WTC11 (cell line): ENCODE data around the gene MAP4K1. TPM values are rescaled to one million over a fixed set of nuclear protein-coding genes. Genes with fewer than 3 reads are reported as not detected.

ENCODE experiments used
- ATAC-seq: fragments of 200-7000 bp; cut with Tn5 transposase; 2 replicates; pipeline ENCODE4 v1.10.0; 2021; ENCODE audit warnings: mild to moderate bottlenecking, moderate library complexity
- CTCF ChIA-PET: fragments of 300-600 bp; sonication (Branson Sonifier 250); formaldehyde crosslinking; loops from one replicate; lab custom pipeline; 2021; ENCODE audit warnings: antibody characterized with exemption; lab: Charles Lee
- POLR2A ChIA-PET: fragments of 350-600 bp; sonication (Branson Sonifier 250); formaldehyde crosslinking; loops from one replicate; lab custom pipeline; 2021; ENCODE audit warnings: antibody characterized with exemption; lab: Charles Lee
- DNase-seq: peaks from one replicate; pipeline ENCODE4 v3.0.0; 2021; ENCODE audit warnings: low spot score
- H3K27ac Mint-ChIP-seq: 2 replicates; pipeline ENCODE4 v1.8.0; 2021; ENCODE audit warnings: mixed read lengths
- H3K27me3 Mint-ChIP-seq: 2 replicates; pipeline ENCODE4 v1.8.0; 2021; ENCODE audit warnings: low read depth, mild to moderate bottlenecking, moderate library complexity, mixed read lengths
- H3K36me3 Mint-ChIP-seq: 2 replicates; pipeline ENCODE4 v1.8.0; 2021; ENCODE audit warnings: mixed read lengths
- H3K4me1 Mint-ChIP-seq: 2 replicates; pipeline ENCODE4 v1.8.0; 2022; ENCODE audit warnings: mixed read lengths
- H3K4me3 Mint-ChIP-seq: 2 replicates; pipeline ENCODE4 v1.8.0; 2021; ENCODE audit warnings: mild to moderate bottlenecking, moderate library complexity, mixed read lengths
- H3K9me3 Mint-ChIP-seq: 2 replicates; pipeline ENCODE4 v1.8.0; 2021; ENCODE audit warnings: mixed read lengths
- ATF1 ChIP-seq: sonication (generic); formaldehyde crosslinking; IDR thresholded peaks from 2 replicates; pipeline ENCODE4 v1.8.1; 2023; ENCODE audit warnings: mild to moderate bottlenecking, moderate library complexity, missing genetic modification reagents
- CDX4 ChIP-seq: fragments of 250-450 bp; sonication (Bioruptor Pico); IDR thresholded peaks from 2 replicates; pipeline ENCODE4 v1.9.0; 2021; ENCODE audit warnings: moderate library complexity, mild to moderate bottlenecking, inconsistent platforms, borderline replicate concordance
- CREM ChIP-seq: sonication (generic); formaldehyde crosslinking; IDR thresholded peaks from 2 replicates; pipeline ENCODE4 v1.8.1; 2022; ENCODE audit warnings: mild to moderate bottlenecking, missing genetic modification reagents, moderate library complexity
- EMX1 ChIP-seq: fragments of 250-450 bp; sonication (Bioruptor Pico); IDR thresholded peaks from 2 replicates; pipeline ENCODE4 v1.8.0; 2021; ENCODE audit warnings: mild to moderate bottlenecking
- ETV6 ChIP-seq: sonication (generic); formaldehyde crosslinking; IDR thresholded peaks from 2 replicates; pipeline ENCODE4 v1.8.1; 2022; ENCODE audit warnings: mild to moderate bottlenecking, missing genetic modification reagents
- GRHL2 ChIP-seq: fragments of 250-450 bp; sonication (Bioruptor Pico); IDR thresholded peaks from 2 replicates; pipeline ENCODE4 v1.8.0; 2022; ENCODE audit warnings: mild to moderate bottlenecking, moderate library complexity; ENCODE audit not compliant: insufficient replicate concordance, severe bottlenecking
- IRF2 ChIP-seq: sonication (generic); formaldehyde crosslinking; IDR thresholded peaks from 2 replicates; pipeline ENCODE4 v1.8.0; 2022; ENCODE audit warnings: low read depth, missing genetic modification reagents, borderline replicate concordance
- MXD4 ChIP-seq: fragments of 250-450 bp; sonication (Bioruptor Pico); IDR thresholded peaks from 2 replicates; pipeline ENCODE4 v1.8.0; 2021; ENCODE audit warnings: mild to moderate bottlenecking, moderate library complexity, borderline replicate concordance
- NR3C1 ChIP-seq: sonication (generic); formaldehyde crosslinking; conservative IDR thresholded peaks from 2 replicates; pipeline ENCODE4 v1.8.1; 2023; ENCODE audit warnings: low read depth, mild to moderate bottlenecking, missing genetic modification reagents
- OVOL2 ChIP-seq: fragments of 250-450 bp; sonication (Bioruptor Pico); IDR thresholded peaks from 2 replicates; pipeline ENCODE4 v1.9.0; 2021; ENCODE audit warnings: mild to moderate bottlenecking, borderline replicate concordance
- RORB ChIP-seq: fragments of 250-450 bp; sonication (Bioruptor Pico); IDR thresholded peaks from 2 replicates; pipeline ENCODE4 v1.9.0; 2021; ENCODE audit warnings: mild to moderate bottlenecking
- SMAD3 ChIP-seq: sonication (generic); formaldehyde crosslinking; IDR thresholded peaks from 2 replicates; pipeline ENCODE4 v1.8.0; 2022; ENCODE audit warnings: missing genetic modification reagents, mild to moderate bottlenecking, borderline replicate concordance
- SMAD4 ChIP-seq: sonication (generic); formaldehyde crosslinking; IDR thresholded peaks from 2 replicates; pipeline ENCODE4 v1.8.0; 2022; ENCODE audit warnings: mild to moderate bottlenecking, missing genetic modification reagents
- ZNF416 ChIP-seq: fragments of 250-450 bp; sonication (Bioruptor Pico); IDR thresholded peaks from 2 replicates; pipeline ENCODE4 v1.9.0; 2021; ENCODE audit warnings: mild to moderate bottlenecking, inconsistent platforms
- ZNF425 ChIP-seq: fragments of 250-450 bp; sonication (Bioruptor Pico); conservative IDR thresholded peaks from 2 replicates; pipeline ENCODE4 v1.9.0; 2021; ENCODE audit warnings: mild to moderate bottlenecking
- total RNA-seq: library from RNA; stranded (reverse); gene quantifications from 3 replicates; pipeline ENCODE4 v1.2.3, GENCODE V29; 2021
- TF ChIP-seq, protein P1 (sequence below): sonication (generic); formaldehyde crosslinking; IDR thresholded peaks from 2 replicates; pipeline ENCODE4 v1.8.0; 2023; ENCODE audit warnings: mild to moderate bottlenecking, missing genetic modification reagents
- TF ChIP-seq, protein P2 (sequence below): sonication (generic); formaldehyde crosslinking; IDR thresholded peaks from 2 replicates; pipeline ENCODE4 v1.8.0; 2023; ENCODE audit warnings: missing genetic modification reagents, mild to moderate bottlenecking, borderline replicate concordance
- TF ChIP-seq, protein P3 (sequence below): sonication (generic); formaldehyde crosslinking; IDR thresholded peaks from 2 replicates; pipeline ENCODE4 v1.8.1; 2023; ENCODE audit warnings: mild to moderate bottlenecking, missing genetic modification reagents

Gene MAP4K1
- total RNA-seq, 1 experiment from 2014 or later, result 14.0 TPM

GRCh38 chr19:38624822-38625221 lies 7.1 kb upstream of the MAP4K1 start:
- H3K4me1 Mint-ChIP-seq, result peaks cover 24% of the 10 kb centered on the region
- ChIA-PET CTCF (interaction anchor here (0.7 to 1.7 kb wide), 2 partner anchors 10 to 12 kb away, joined by 3 to 5 read pairs; no protein-coding TSS in a partner anchor), POLR2A (no interaction called here)
- H3K27me3 Mint-ChIP-seq, result no peaks in the 10 kb centered on the region
- DNase-seq, result no peak
- H3K27ac Mint-ChIP-seq, result no peak overlapping the region
- TF ChIP-seq ETV6 (CRISPR knock-in tag) (no peak), MXD4 (no peak), NR3C1 (CRISPR knock-in tag) (no peak)
- TF ChIP-seq, protein P1, sequence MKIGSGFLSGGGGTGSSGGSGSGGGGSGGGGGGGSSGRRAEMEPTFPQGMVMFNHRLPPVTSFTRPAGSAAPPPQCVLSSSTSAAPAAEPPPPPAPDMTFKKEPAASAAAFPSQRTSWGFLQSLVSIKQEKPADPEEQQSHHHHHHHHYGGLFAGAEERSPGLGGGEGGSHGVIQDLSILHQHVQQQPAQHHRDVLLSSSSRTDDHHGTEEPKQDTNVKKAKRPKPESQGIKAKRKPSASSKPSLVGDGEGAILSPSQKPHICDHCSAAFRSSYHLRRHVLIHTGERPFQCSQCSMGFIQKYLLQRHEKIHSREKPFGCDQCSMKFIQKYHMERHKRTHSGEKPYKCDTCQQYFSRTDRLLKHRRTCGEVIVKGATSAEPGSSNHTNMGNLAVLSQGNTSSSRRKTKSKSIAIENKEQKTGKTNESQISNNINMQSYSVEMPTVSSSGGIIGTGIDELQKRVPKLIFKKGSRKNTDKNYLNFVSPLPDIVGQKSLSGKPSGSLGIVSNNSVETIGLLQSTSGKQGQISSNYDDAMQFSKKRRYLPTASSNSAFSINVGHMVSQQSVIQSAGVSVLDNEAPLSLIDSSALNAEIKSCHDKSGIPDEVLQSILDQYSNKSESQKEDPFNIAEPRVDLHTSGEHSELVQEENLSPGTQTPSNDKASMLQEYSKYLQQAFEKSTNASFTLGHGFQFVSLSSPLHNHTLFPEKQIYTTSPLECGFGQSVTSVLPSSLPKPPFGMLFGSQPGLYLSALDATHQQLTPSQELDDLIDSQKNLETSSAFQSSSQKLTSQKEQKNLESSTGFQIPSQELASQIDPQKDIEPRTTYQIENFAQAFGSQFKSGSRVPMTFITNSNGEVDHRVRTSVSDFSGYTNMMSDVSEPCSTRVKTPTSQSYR (CRISPR knock-in tag), result no peak
- no peaks in the 10 kb centered on the region for H3K9me3 Mint-ChIP-seq
- no peak for ATAC-seq
- H3K4me3 Mint-ChIP-seq, result no peak overlapping the region
- H3K36me3 Mint-ChIP-seq, result peaks cover 71% of the 10 kb centered on the region

- DNase-seq, result no peak
- POLR2A ChIA-PET, result interaction anchor here (0.7 to 2.6 kb wide), 8 partner anchors 15 to 250 kb away, joined by 3 to 28 read pairs (median 4); partner anchors contain the start of gene ACTN4
- ATAC-seq, result peak; percentile 5; the same call in 1 of the 2 replicates
Measured at GRCh38 chr19:38619361-38620174, 1.8 kb upstream of the MAP4K1 start.

More at GRCh38 chr19:38619361-38620174, 1.8 kb upstream of the MAP4K1 start:
- peak overlapping the region; percentile 100 for H3K4me3 Mint-ChIP-seq
- H3K27ac Mint-ChIP-seq, result peak overlapping the region; percentile 99
- H3K4me1 Mint-ChIP-seq, result peaks cover 45% of the 10 kb centered on the region
- CTCF ChIA-PET, result interaction anchor here (0.6 to 2.4 kb wide), 18 partner anchors 15 to 323 kb away, joined by 3 to 32 read pairs (median 5); partner anchors contain the start of genes ACTN4, FAM98C, GGN and MRPS12
- H3K9me3 Mint-ChIP-seq, result no peaks in the 10 kb centered on the region
- no peaks in the 10 kb centered on the region; the same call in 1 of the 2 replicates for H3K27me3 Mint-ChIP-seq
- TF ChIP-seq ZNF425 (CRISPR knock-in tag) (no peak), IRF2 (CRISPR knock-in tag) (no peak), ATF1 (no peak), CREM (CRISPR knock-in tag) (no peak), ZNF416 (CRISPR knock-in tag) (no peak), SMAD3 (no peak), SMAD4 (CRISPR knock-in tag) (no peak), GRHL2 (CRISPR knock-in tag) (no peak), EMX1 (CRISPR knock-in tag) (no peak), CDX4 (CRISPR knock-in tag) (no peak), OVOL2 (no peak), RORB (no peak)
- TF ChIP-seq, protein P2, sequence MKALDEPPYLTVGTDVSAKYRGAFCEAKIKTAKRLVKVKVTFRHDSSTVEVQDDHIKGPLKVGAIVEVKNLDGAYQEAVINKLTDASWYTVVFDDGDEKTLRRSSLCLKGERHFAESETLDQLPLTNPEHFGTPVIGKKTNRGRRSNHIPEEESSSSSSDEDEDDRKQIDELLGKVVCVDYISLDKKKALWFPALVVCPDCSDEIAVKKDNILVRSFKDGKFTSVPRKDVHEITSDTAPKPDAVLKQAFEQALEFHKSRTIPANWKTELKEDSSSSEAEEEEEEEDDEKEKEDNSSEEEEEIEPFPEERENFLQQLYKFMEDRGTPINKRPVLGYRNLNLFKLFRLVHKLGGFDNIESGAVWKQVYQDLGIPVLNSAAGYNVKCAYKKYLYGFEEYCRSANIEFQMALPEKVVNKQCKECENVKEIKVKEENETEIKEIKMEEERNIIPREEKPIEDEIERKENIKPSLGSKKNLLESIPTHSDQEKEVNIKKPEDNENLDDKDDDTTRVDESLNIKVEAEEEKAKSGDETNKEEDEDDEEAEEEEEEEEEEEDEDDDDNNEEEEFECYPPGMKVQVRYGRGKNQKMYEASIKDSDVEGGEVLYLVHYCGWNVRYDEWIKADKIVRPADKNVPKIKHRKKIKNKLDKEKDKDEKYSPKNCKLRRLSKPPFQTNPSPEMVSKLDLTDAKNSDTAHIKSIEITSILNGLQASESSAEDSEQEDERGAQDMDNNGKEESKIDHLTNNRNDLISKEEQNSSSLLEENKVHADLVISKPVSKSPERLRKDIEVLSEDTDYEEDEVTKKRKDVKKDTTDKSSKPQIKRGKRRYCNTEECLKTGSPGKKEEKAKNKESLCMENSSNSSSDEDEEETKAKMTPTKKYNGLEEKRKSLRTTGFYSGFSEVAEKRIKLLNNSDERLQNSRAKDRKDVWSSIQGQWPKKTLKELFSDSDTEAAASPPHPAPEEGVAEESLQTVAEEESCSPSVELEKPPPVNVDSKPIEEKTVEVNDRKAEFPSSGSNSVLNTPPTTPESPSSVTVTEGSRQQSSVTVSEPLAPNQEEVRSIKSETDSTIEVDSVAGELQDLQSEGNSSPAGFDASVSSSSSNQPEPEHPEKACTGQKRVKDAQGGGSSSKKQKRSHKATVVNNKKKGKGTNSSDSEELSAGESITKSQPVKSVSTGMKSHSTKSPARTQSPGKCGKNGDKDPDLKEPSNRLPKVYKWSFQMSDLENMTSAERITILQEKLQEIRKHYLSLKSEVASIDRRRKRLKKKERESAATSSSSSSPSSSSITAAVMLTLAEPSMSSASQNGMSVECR (CRISPR knock-in tag), result no peak
- TF ChIP-seq, protein P3, sequence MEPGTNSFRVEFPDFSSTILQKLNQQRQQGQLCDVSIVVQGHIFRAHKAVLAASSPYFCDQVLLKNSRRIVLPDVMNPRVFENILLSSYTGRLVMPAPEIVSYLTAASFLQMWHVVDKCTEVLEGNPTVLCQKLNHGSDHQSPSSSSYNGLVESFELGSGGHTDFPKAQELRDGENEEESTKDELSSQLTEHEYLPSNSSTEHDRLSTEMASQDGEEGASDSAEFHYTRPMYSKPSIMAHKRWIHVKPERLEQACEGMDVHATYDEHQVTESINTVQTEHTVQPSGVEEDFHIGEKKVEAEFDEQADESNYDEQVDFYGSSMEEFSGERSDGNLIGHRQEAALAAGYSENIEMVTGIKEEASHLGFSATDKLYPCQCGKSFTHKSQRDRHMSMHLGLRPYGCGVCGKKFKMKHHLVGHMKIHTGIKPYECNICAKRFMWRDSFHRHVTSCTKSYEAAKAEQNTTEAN, result no peak
- TF ChIP-seq, protein P1 (CRISPR knock-in tag), result no peak
- peaks cover 40% of the 10 kb centered on the region for H3K36me3 Mint-ChIP-seq
